Hematopoietic multipotent progenitor cell treated with erythropoietin and hydrocortisone succinate and interleukin-3 and kit ligand, for 8 days (in vitro differentiated cells): ENCODE data around the gene EVPL.

Experiments used
- DNase-seq: peaks from one replicate; pipeline ENCODE4 v3.0.0-alpha.2; 2015

Gene EVPL

DNA sequence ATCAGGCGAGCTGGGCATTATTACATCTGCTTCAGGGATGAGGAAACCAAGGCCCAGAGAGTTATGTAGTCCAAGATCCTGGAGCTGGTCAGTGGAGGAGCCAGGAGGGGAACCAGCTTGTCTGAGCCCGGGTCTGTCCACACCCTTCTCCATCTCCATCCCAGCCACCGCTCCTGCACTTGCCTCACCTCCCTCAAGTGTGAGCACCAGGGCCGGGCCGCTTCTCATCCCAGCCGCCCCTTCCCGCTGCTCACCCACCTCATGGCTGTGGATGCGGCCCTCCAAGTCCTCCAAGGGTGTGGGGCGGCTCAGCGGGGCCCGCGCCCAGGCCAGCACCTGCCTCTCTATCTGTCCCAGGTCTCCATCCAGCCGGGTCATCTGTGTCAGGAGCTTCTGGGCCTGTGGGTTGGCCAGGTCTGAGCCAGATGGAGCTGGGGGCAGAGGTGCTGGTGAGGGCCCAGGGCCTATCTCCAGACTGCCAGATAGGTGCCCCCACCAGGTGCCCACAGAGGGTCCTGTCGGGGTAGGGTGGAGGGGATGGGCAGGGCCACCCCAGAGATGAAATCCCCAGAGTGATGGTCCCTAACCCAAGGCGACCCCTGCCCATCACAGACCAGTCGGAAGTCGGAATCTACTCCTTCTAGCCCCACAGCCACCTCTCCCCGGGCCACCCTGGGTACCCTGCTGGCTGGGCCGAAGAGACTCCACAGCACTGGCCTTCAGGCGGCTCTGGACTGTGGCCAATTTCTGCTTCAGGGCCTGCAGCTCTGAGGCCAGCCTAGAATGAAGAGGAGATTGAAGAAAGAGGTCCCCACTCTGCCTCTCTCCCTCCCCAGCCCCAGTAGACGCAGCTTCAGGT is 9.4 kb downstream of the EVPL start:
- DNase-seq, result no peak

GRCh38 chr17:76014925-76015261 is 12.2 kb downstream of the EVPL start:
- DNase-seq, result no peak

DNA sequence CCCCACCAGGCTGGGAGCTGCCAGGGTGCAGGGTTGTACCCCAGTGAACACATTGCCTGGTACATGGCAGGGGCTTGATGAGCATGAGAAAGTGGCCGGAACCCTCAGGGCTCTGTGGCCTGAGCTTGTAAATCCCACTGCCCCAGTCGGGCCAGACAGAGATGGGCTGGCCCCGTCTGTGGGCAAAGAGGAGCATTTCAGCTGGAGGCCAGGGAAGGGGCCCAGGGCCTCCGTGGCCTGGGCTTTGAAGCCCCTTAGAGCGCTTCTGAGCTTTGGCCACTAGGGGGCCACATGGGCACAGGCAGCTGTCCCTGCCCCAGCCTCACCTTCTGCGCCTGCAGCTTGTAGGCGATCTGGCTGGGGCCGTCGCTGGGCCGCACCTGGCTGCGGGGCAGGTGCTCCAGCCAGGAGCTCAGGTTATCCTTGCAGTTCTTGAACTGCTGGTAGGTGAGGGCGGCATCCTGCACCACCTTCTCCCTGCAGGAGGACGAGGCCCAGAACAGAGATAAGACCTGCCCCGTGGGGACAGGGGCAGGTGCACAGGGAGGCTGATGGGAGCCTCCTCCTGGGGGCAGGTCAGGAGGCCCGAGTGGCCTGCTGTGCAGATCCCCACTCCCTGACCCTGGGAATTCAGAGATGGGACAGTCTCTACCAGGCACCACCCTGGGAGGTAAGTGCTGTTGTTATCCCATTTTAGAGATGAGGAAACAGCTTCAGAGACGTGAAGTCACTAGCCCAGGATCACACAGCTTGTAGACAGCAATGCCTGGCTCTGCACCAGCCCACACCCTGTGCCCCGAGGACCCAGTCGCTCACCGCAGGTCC is 12.8 kb downstream of the EVPL start:
- DNase-seq, result peak; percentile 73

DNA sequence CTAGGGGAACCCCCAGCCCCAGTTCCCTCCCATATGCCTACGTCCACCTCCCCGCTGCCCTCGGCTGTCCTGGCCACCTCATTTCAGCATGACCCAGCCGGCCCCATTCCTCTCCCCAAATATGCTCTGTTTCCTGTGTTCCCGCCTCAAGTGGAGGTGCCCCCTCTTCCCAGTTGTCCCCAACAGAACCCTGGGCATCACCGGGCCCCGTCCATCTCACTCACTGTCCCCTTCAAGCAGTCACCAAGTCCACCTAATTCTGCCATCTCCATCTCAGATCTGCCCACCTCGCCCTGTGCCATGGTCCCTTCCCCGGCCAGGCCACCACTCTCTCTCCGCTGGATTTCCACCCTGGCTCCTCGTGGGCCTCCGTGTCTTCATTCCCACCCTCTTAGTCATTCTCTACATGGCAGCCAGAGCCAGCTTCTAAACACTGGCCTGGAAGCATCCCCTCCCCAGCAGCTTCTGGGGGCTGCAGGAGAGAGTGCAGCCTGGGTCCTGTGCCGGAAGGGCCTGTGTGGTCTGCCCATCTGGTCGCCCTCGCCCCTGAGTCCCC is 13.7 kb downstream of the EVPL start:
- no peak for DNase-seq

DNA sequence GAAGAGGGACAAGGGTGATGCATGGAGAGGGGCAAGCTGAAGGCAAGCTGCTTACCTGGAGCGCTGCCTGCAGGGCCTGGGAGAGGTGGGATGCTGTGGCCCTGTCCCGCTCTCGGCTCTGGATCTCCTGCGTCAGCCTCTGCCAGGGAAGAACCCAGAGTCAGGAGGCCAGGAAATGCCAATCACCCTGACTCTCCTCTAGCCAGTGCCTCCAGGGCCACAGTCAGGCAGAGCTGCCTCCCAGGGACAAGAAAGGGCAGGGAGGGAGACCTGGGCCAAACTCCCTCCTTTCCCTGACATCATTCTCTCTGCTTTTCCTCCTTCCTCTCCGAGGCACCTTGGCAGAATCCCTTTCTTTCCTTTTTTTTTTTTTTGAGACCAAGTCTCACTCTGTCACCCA is 15.2 kb downstream of the EVPL start:
- no peak for DNase-seq

DNA sequence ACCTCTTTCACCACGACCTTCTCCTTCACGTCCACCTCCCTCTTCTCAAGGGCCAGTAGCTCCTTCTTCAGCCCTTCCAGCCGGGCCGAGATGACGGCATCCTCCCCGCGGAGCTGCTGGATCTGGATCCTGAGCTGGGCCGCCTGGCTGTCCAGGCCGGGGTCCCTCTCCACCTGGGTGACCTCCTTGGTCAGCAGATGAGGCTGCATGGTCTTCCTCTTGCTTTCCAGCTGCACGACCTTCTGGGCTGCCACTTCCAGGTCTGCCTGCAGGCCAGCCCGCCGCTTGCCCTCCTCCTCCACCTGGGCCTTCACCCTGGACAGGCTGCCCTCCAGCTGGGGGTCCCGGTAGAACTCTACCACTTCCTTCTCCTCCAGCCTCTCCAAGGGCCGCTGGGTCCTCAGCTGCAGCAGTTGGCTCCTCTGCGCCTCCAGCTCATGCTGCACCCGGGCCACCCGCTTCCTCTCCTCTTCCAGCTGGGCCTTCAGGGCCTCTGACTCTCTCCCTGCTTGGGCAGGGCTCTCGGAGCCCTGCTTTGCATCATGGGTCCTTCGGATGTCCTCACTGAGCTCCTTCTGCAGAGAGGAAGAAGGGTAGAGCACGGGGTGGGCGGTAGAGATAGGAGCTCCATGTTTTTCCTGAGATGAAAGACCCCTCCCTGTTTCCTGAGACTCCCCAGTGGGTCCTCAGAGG is 17.0 kb downstream of the EVPL start:
- DNase-seq, result no peak

GRCh38 chr17:76009447-76009846 is 17.7 kb downstream of the EVPL start:
- DNase-seq, result no peak

DNA sequence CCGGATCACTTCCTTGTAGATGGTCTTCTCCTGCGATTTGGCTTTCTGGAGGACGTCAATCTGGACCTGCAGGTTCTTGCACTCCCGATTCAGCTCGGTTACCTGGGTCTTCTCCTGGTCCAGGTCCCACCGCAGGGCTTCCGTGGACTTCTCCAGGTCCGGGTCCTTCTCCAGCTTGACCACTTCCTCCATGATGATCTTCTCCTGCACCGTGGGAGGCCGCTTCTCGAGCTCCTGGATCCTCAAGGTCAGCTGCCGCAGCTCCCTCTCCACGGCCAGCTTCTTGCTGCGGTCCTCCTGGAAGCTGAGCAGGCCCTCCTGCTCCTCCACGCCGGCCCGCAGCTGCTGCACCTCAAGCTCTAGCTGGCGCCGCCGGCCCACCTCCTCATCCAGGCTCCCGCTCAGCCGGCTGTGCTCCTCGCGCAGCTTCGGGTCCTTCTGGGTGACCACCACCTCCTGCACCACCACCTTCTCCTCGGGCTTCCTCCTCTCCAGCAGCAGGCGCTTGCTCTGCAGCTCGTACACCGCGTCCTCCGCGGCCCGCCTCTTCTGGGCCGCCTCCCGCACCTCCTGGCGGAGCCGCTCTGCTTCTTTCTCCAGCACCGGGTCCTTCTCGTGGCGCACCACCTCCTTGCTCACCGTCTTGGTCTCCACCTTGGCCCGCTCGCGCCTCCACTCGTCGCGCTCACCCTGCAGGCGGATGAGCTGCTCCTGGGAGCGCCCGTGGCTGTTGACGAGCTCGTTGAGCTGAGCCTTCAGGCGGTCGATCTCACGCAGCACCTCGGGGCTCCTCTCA is 18.3 kb downstream of the EVPL start:
- DNase-seq, result no peak

DNA sequence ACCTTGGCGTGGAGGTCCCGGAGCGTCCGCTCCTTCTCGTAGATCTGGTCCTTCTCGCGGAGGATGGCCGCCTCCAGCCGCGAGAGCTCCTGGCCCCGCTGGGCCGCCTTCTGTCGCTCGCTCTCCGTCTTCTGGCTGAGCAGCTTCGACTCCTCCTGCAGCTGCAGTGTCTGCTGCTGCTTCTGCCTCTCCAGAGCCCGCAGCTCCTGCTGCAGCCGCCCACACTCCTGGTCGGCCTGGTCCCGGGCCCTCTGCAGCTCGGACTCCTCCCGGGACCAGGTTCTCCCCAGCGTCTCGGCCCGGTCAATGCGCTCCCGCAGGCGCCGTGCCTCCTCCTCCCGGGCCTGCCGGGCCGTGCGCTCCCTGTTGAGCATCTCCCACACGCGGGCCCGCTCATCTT is 18.9 kb downstream of the EVPL start:
- DNase-seq, result no peak

DNA sequence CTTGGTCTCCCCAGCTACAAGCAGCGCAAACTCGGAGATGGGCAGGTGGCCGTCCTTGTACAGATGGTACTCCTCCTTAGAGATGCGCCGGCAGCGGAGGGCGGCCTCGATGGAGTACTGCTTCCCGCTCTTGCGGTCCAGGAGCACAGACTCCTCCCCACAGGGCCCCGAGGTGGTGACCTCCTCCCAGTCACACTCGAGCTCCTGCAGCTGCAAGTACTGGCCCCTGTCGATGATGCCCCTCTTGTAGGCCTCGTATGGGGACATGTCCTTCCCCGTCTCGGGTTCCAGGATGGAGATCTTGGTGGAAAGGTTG is 19.3 kb downstream of the EVPL start:
- no peak for DNase-seq

DNA sequence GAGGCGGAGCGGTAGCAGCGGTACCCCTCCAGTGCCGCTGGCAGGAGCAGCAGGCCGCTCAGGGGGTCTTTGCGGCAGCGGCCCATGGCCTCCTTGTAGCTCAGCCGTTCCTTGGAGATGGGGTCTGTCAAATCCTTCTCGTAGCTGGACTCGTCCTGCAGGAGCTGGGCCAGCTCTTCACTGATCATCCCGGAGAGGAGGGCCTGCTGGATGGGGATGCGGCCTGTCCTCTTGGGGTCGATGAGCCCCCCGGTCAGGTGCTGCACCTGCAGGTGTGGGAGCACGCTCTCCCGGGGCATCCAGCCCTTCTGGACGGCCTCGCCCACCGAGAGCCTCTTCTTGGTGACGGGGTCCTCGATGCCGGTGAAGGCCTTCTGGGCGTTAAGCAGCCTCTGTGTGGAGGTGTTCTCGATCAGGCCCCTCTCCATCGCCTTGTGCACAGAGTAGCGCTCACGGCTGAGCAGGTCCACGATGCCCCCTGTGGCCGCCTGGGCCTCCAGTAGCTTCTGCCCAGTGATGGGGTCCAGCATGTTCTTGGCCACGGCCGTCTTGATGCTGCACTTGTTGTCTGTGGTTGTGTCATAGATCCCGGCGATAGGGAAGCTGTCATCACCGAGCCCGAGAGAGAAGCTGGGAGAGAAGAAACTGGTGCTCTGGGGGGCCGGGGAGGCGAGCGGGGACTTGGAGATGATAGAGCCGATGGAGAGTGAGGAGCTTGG is 19.8 kb downstream of the EVPL start:
- DNase-seq, result no peak

GRCh38 chr17:76005263-76006149 is 21.6 kb downstream of the EVPL start:
- DNase-seq, result peak; percentile 79

DNA sequence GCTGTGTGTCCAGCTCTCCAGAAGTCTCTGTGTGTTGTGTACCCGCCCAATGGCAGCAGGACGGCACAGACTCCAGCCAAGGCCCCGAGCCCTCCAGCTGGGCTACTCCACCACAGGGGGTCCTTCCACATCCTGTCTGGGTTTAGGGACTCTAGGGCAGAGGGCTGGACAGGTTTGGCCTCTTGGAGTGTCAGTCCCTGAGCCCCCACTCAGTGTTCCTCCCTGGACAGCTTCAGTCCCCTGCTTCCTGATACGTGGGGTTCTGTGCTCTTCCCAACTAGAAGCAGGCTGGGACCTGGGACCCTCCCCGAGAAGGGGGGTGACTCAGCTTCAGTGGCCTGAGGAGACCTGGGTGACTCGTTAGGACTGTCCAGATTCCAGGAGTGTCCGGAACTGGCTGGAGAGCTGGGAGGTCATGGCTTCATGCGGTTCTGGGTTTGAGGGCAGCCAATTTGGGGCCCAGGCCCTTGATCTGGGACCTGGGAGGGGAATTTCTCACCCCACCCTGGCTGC is 22.3 kb downstream of the EVPL start:
- no peak for DNase-seq

GRCh38 chr17:76003915-76004314 is 23.2 kb downstream of the EVPL start:
- DNase-seq, result no peak

DNA sequence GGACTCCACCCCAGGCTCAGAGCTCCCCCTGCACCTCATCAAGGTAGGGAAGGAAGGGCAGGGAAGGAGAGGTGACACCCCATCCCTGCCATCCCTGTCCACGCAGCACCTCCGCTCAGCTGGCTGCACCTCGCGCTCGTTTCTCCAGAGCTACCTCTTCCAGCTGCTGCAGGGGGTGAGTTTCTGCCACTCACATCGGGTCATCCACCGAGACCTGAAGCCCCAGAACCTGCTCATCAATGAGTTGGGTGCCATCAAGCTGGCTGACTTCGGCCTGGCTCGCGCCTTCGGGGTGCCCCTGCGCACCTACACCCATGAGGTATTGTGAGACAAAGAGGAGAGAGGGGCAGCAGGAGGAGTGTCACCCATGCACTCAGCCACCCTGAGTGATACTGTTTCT is 25.0 kb downstream of the EVPL start:
- no peak for DNase-seq

DNA sequence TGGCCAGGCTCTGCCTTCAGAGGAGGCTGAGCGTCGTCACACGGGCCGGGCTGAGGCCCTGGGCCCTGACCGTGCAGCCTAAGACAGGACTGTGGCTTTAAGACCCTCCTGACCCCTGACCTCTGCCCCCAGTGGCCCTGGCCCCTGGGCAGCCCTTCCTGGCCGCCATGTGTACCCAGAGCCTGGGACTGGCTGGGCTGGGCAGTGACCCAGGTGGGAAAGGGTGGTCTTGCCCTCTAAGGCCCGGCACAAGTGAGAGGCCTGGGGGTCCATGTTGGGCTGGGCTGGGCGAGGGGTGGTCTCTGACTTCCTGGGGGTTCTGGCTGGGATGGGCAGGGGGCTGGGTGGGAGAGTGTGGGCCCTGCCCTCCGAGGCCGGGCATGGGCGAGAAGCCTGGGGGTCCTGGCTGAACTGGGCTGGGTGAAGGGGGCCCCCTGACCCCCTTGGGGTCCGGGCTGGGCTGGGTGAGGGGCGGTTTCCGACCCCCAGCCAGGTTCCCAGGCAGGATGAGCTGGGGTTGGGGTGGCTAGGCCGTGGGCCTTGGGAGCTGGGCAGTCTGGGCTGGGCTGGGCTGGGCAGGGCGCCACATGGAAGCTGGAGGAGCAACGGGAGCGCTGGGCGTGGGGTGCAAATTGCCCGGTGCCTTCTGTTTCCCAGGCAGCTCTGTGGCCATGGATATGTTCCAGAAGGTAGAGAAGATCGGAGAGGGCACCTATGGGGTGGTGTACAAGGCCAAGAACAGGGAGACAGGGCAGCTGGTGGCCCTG is 26.2 kb downstream of the EVPL start, which contains the start of gene CDK3:
CDK3 (plus strand) TSS at position 101 of the 767 bp plus-strand sequence; CDS start at position 672, 571 bp downstream.
- DNase-seq, result no peak

GRCh38 chr17:76000016-76000754 is 26.9 kb downstream of the EVPL start:
- DNase-seq, result peak; percentile 60

DNA sequence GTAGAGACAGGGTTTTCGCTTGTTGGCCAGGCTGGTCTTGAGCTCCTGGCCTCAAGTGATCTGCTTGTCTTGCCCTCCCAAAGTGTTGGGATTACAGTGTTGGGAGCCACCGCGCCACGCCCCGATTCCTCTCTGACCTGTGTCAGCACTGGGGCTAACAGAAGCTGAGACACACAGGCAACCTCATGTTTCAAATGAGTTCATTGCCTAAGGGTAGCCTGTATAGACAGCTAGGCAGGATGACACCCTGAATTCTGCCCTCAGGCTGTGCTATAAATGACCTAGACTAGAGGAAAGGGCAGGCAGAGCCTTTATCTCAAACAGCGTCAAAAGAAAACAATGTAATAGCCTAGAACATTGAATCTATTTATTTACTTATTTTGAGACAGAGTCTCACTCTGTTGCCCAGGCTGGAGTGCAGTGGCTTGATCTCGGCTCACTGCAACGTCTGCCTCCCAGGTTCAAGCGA is 28.7 kb downstream of the EVPL start:
- no peak for DNase-seq
